Upper lobe of left lung (tissue), 4 donors: Measurements from ENCODE around the gene HNF4A.

ENCODE experiments used
- EP300 ChIP-seq, 4 donors: sonication (generic); formaldehyde crosslinking; IDR thresholded peaks; one replicate each; pipeline ENCODE4 v1.5.1; 2017; ENCODE audit warnings: antibody characterized with exemption in 4 of 4, control low read depth in 2 of 4
- POLR2A ChIP-seq, 4 donors: fragments of 450-650 bp; IDR thresholded peaks; one replicate each; pipeline ENCODE4 v1.5.1; 2016 to 2017; ENCODE audit warnings: antibody characterized with exemption in 4 of 4, mild to moderate bottlenecking in 2 of 4
- POLR2AphosphoS5 ChIP-seq, 2 donors: sonication (generic); formaldehyde crosslinking; IDR thresholded peaks; one replicate each; pipeline ENCODE4 v1.5.1; 2017; ENCODE audit warnings: antibody characterized with exemption in 2 of 2
- TF ChIP-seq, protein P1 (sequence below), 6 experiments: fragments of 450-650 bp in 4 of 6; fragments of 200-600 bp in 2 of 6; sonication (generic) in 2 of 6; IDR thresholded peaks; one replicate each; pipeline ENCODE4 v1.5.1; 2016 to 2019; ENCODE audit warnings: antibody characterized with exemption in 6 of 6

DNA sequence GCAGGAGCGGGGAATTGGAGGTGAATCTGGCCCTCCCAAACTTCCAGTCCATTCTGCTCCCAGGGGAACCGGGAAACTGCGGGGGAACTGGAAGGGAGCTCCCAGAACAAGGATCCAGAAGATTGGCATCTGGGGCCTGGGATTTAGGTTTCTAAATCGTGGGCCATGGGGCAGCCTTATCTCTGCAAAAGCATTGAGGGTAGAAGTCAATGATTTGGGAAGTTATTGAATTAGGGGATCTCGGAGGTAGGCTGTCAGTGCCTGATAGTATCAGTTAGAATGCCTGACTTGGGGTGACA lies 45.1 kb downstream of the HNF4A start:
- TF ChIP-seq, protein P1, sequence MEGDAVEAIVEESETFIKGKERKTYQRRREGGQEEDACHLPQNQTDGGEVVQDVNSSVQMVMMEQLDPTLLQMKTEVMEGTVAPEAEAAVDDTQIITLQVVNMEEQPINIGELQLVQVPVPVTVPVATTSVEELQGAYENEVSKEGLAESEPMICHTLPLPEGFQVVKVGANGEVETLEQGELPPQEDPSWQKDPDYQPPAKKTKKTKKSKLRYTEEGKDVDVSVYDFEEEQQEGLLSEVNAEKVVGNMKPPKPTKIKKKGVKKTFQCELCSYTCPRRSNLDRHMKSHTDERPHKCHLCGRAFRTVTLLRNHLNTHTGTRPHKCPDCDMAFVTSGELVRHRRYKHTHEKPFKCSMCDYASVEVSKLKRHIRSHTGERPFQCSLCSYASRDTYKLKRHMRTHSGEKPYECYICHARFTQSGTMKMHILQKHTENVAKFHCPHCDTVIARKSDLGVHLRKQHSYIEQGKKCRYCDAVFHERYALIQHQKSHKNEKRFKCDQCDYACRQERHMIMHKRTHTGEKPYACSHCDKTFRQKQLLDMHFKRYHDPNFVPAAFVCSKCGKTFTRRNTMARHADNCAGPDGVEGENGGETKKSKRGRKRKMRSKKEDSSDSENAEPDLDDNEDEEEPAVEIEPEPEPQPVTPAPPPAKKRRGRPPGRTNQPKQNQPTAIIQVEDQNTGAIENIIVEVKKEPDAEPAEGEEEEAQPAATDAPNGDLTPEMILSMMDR (IDR thresholded peaks at IDR 0.05): no peak
- no peak for TF ChIP-seq POLR2AphosphoS5 (IDR thresholded peaks at IDR 0.05)
- no peak for TF ChIP-seq EP300 (IDR thresholded peaks at IDR 0.05)
- no peak for TF ChIP-seq POLR2A (IDR thresholded peaks at IDR 0.05)
